SK-N-DZ (cell line): ENCODE measurements around the gene LCMT2.
"Not testable (repeated sequence)": the region's sequence is repeated elsewhere in the genome, so short reads cannot be mapped to it uniquely, and the experiment has no call there.

Experiments used
- DNase-seq: peaks from one replicate; pipeline ENCODE4 v3.0.0-alpha.2; 2015; ENCODE audit warnings: low spot score

LCMT2 gene

DNA sequence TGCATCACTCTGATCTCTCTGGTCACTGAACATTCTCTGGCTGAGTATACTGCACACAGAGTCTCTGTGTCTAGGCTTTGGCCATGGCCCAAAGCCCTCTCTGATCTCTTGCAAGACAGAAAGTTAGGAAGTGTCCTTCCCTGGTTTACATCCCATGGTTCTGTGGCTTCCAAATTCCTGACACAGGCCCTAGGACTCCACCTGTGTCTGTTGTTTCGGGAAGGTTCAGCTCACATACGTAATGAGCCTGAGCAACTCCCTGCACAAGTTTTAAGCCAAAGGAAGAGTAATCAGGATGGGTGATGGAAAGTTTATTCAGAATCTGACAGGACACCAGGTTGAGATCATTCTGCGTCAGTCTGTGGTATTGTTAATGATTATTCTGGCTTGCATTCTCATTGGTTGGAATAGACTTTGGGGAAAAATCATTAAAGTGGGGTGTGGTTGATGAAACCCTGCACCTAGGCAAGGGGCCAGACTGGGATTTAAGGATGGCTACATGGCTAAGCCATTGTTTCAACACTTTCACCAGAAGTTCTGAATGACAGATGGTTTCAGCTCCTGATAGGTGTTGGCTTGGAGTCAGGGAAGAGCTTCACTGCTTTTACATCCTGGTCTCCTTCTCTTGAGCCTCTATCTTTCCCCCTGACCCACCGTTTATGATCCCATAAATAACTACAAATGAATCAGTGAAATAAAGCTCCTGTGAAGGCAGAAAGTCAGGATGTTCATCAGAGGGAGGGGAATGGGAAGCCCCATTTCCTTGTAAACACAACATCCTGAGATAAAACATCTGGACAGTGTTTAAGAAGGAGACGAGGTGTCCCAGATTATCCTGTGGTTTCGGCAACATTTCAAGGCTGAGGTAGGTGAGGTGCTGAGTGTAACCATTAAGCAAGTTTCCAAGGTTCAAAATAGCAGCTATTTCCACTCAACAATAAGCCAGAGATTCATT, 14.1 kb downstream of the LCMT2 start:
- no peak for DNase-seq

DNA sequence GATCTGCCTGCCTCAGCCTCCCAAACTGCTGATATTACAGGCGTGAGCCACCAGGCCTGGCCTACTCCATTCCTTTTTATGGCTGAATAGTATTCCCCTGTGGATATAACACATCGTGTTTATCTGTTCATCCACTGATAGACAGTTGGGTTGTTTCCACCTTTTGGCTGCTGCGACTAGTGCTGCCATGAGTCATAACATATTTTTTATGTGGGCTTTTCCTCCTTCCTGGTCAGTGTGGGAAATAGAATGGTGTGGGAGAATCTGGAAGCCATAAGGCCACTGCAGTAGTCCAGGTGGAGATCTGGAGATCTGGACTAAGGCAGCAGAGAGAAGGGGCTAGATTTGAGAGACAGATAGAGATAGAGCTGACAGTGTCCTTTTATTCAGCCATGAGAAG, 16.2 kb downstream of the LCMT2 start:
- DNase-seq, result no peak

DNA sequence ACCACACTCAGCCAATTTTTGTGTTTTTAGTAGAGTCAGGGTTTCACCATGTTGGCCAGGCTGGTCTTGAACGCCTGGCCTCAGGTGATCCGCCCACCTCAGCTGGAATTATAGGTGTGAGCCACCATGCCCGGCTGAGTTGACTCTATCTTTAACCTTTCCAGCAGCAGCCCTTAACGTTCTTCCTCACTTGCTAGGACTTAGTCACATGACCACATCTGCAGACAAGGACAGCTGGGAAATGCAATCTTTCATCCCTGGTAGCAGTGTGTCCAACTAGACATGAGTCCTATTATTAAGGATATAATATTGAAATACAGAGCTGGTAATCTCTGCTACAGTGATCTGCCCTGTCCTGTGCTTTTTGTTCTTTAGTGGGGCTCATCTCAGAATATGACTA, 18.0 kb downstream of the LCMT2 start:
- DNase-seq, result no peak

DNA sequence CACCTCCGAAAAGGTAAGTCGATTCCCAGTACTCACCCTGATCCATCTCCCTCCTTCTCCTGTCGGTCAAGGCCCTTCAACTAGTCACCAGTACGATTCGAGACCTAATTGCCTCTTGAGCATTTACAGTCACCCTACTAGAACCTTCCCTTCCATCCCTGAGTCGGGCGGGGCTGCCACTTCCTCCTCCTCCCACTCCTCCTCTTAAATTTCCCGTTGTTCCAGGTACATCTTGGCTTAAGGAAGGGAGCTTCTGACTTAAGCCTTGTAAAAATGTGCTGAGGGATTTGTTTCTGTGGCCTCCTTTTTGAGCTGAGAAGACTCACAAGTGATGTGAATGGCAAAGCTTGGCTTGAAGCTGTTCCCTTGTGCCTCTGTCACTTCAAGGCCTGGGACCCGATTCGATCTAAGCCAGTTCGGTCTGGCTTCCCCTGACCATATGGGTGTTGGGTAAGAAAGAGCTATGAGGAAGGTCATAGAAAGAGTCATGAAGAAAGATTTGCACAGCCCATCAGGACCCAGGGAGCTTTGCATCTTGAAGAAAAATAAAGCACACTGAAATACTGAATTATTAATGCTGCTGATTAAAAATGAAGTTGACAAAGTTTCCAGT, 28.1 kb downstream of the LCMT2 start, which contains the start of gene TGM7:
Gene TGM7, minus strand, starts transcription at position 51 of the 613 bp plus-strand sequence.
- no peak for DNase-seq

DNA sequence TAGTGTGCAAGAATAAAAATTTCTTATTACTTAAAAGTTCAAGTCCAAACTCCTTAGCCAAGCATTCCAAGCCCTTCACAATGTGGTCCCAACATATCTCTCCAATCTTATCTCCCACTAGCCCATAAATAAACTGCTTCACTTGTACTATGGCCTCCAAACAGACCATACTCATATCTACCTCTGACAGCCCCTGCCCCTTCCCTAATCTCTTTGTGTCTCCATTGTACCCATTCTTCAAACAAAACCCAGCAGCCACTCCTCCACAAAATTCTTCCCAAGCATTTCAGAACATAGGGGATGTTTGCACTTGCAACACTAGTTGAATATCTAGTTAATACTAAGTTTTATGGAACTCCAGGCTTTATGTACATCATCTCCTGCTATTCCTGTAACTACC, 30.5 kb downstream of the LCMT2 start:
- DNase-seq, result no peak

DNA sequence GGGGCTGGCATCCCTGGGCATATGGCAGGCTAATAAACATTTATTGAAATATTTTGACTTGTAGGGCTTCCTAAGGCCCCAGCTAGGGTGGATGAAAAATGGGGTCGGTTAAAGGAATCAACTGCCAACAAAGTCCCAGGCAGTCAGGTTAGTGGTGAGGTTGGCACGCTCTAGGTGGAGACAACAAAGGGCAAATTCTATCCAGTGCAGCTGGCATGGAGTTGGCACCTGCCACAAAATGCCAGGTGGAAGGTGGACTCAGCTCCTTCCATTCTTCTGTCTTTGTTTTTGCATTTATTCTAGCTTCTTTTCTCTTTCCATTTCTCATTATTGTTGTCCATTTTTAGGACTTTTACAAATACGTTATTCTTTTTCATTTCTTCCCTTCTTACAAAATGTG, 31.0 kb downstream of the LCMT2 start:
- no peak for DNase-seq

DNA sequence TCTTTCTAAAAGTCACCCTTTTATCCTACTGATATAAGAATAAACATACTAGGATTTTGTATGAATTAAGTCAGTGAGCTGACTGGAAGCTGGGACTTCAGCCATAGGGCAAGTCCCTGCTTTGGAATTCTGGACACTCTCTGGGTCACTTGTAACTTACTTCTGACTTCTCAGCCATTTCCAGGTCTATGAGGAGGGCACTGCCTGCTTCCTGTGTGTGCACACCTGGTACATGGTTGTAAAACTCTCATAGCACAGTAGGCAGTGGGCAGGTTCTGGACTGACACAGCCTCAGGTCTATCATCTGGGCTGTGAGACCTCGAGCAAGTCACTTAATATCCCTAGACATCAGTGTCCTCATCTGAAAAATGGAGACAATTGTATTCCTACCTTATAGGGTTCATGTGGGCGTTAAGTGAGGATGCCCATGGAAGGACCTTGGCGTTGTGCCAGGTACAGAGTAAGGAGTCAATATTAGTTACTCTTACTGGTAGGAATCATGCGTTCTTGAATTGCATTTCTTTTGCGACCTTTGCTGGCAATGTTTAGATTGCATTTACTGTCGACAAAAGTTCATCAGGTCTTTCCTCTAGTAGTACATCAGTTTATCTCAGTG, 36.2 kb downstream of the LCMT2 start:
- no peak for DNase-seq

DNA sequence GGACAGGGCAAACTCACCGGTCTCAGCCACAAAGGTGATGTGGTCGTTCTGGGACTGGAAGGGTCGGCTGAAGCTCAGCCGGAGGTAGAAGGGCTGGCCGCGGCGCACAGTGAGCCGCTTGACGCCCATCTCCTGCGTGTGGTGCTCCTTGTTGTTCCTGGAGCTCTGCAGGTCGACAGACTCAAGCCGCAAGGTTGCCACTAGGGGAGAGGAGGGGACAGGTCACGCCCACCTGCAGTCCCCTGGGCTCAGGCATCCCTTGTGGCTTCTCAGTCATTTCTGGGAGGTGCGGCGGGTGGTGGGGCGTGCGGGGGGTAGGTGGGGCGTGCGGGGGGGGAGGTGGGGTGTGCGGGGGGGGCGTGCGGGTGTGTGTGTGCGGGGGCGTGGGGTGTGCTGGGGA, 36.9 kb downstream of the LCMT2 start:
- peak; percentile 39 for DNase-seq

DNA sequence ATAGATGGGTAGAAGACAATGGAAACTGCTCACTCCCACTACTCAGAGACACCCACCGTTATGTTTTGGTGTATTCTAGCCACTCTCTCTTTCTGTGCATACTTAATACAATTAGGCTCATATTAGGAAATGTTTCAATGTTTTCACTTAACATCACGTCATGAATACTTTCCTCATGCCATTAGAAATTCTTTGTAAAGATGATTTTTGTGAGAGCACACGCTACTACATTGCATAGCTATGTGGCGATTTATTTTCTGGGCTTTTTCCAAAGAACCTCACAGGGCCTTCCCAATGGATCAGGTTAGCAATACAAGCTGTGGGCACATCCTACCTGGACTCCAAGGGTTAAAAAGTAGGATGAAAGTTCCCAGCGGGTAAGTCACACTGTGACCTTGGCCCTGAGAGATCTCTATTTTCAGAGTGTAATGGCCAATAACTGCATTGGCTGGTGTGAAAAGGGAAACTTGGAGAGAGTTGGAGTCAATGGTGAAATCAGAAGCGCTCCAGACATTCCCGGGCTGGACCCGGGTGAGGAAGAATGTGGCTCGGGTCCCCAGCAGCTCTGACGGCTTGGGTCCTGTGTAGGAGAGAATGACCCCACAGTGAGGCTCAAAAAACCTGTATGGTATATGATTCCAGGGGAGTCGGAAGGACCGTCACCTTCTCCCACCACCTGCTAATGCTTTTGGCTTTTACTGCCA, 37.8 kb downstream of the LCMT2 start:
- no peak for DNase-seq

DNA sequence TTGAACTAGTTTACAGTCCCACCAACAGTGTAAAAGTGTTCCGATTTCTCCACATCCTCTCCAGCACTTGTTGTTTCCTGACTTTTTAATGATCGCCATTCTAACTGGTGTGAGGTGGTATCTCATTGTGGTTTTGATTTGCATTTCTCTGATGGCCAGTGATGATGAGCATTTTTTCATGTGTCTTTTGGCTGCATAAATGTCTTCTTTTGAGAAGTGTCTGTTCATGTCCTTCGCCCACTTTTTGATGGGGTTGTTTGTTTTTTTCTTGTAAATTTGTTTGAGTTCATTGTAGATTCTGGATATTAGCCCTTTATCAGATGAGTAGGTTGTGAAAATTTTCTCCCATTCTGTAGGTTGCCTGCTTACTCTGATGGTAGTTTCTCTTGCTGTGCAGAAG, 40.7 kb downstream of the LCMT2 start:
- not testable (repeated sequence) for DNase-seq

DNA sequence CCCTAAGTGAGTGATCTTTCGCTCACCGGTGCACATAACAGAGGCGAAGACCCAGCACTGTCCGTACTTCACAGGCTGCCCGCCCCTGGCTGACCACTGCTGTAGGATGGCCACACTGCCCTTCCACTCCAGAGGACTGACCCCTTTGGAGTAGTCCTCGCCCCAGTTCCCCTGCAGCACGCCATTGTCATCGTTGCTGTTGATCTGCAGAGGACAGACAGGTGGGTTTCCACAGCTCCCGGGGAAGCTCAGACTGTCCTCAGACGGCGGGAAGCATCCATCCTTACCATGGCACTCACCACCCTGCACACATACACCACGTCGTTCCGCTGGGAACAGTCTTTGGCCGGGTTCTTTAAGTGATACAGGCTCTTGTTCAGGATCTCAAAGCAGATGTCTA, 43.1 kb downstream of the LCMT2 start:
- no peak for DNase-seq

DNA sequence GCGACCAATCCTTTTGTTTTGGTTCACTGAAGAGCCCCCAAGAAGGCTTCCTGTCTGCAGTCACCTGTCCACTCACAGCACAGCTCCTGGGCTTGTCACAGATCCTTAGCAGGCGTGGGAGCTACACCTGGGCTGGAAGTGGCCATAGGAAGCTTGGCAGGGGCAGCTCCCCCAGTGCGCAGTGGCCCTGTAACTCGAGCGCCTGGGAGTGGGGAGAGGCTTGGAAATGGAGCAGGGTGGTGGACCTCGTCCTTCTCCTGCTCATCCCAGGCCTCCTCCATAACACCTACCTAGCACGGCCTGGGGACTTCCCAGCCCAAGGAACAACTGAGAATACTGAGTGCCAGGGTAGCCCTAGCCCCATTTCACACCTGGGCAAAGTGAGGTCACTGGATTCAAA, 44.3 kb downstream of the LCMT2 start:
- DNase-seq, result no peak

DNA sequence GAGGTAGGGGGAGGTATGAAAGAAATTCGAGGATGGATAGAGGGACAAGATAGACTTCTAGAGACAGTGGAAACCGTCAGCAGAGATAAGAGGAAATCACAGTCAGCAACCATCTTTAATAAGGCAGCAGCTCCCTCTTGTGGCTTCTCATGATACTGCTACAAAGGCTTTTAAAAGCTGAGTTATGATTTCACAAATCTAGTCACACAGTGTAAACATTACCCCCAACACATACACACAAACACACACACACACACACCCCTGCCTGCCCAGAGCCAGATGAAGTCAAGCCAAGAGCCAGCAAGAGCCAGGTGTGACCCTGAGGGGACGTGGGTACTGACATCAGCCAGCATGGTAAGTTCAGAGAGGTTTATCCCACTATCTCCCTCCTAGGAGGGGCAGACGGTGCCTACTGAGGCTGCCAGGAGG, 44.8 kb downstream of the LCMT2 start:
- DNase-seq, result peak; percentile 76

DNA sequence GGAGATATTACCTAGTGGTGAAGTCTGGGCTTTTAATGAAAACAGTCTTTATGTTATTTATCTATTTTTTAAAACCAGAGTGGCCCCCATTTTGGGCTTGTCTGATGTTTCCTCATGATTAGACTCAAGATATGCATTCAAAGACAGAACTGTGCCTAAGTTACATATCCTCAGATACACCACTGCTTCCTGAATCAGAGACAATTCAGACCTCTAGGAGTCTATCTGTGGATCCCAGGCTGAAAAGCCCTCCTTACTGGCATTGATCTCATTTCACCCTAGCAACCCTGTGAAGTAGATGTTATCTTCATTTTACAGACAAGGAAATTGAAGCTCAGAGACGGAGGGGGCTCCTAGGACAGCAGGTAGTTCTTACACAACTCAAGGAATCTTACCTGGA, 46.8 kb downstream of the LCMT2 start:
- DNase-seq, result no peak

DNA sequence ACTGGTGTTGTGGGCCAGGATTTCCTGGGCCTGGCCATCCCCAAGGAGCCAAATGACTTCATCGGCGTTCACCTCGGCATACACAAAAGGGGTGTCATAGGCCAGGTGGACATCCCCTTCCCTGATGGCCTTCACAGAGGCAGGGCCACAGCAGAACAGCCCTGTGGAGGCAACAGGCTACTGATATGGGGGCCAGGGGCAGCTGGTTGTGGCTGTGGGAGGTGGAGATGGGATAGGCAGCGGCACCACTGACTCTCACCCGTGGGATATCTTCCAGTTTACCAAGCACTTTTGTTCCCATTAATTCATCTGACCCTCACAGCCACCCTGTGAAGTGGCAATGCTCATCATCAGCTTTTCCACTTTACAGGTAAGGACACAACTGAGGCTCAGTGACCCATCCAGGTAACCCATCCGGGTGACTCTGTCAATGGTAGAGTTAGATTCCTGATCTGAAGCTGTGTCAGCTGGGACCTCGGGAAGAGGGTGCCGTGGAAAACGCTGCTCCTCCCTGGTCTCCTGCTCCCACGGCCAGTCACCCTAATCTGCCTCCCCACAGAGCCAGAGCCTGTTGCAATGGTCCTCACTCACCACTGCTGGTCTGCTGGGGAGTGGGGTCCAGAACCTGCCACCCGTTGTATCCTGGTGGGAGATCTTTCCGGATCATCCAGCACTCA, 48.3 kb downstream of the LCMT2 start:
- DNase-seq, result no peak

DNA sequence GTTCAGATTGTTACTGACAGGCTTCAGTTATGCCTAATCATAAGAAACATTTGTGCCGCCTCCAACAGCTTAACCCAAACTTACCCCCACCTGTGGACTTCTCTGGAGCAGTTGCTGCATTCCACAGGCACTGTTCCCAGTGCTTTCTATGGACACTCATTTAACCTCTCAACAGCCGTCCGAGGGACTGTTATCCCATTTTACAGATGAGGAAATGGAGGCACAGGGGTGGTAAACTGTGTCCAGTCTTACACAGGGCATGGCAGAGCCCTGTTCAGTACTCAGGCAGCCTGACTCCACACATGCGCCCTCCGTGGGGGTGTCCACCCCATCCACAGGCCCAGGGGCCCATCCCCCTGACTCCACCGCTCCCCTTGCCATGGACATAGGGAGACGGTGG, 49.4 kb downstream of the LCMT2 start:
- no peak for DNase-seq

DNA sequence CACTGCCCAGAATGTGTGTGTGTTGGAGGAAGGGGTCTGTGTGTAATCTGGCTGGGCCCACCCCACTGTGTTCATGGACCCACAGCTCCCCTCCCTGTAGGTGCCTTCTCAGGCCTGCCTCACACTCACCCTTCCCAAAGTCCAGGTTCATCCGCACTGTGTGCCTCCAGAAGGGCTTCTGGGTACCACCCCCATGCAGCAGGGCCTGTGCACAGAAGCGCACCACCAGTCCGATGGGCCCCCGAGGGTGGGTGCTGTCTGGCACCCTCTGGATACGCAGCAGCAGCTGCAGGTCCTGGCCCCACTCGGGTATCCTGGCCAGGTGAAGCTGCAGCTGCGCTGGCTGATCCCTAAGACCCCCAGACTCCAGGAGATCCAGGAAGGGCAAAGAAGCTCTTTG, 50.9 kb downstream of the LCMT2 start:
- DNase-seq, result no peak

DNA sequence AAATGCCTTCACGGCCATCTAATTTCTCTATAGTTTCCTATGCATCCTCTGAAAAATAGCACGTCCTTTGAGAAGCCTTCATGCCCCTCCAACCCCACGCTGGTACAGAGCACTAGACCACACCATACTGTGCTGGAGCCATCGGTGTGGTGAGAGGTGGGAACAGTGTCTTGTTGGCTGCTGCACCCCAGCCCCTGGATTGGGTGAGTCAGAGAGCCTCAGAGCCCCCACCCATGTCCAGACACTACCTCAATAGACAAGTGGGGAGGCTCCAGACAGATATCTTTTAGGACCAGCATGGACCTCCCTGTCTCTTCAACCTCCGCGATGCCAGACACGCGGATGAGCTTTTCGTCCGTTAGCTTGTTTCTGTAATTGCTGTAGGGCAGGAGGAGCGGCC, 51.5 kb downstream of the LCMT2 start:
- no peak for DNase-seq

DNA sequence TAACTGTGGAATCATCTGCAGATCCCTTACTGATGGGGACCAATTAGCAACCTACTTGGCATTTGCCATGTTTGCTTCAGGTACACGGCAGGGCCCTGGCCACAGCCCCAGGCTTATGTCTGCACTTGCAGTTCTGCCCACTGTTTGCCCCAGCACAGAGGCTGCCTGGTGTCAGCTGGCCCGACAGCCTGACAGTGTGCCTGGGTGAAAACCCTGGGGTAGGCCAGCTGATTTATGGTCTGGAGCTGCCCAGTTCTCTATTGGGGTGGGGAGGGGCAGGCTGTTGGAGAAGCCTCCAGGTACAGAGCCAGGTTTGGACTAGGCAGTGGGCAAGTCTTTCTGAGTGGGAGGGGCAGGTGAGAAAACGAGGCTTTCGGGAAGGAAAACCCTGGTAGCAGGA, 52.5 kb downstream of the LCMT2 start:
- no peak for DNase-seq

DNA sequence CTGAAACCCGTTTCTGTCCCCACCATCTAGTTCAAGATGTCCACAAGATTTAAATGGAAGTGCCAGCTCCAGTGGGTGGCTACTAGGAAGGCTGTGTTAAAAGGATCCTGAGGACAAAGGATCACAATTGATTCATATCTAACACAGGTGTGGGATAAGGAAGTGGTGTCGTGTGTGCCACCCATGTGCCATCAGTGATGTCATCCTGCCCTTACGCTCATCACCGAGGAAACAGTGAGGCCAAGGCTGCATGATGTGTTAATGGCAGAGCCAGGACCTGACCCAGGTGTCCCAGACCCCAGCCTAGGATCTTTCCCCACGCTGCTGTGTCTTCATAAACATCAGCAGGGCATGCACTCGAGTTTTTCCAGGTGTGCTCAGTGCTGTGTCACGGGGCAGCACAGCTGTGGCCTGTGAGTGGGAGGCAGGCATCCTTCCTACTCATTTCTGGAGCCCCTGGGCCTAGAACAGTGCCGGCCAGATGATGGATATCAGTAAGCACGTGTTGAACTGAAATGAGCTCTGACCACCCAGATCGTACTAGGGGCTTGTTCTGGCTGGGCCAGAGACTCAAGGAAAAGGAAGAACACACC, 53.0 kb downstream of the LCMT2 start:
- no peak for DNase-seq
